KBM-7 (cell line): ENCODE data around the gene PCDH10.
A peak's percentile ranks its signal among the peaks of the same experiment; 100 is the strongest.

ENCODE experiments used
- DNase-seq: peaks from one replicate; pipeline ENCODE4 v3.0.0-alpha.2; 2015
- in situ Hi-C: fragments of 300-500 bp; cut with MboI; formaldehyde crosslinking; loops from 2 replicates; pipeline ENCODE4 v1.14.3; 2020; ENCODE audit warnings: low sequenced_read_pairs, low pct_unique_long_range_greater_than_20kb, mixed read lengths

The PCDH10 gene, protein sequence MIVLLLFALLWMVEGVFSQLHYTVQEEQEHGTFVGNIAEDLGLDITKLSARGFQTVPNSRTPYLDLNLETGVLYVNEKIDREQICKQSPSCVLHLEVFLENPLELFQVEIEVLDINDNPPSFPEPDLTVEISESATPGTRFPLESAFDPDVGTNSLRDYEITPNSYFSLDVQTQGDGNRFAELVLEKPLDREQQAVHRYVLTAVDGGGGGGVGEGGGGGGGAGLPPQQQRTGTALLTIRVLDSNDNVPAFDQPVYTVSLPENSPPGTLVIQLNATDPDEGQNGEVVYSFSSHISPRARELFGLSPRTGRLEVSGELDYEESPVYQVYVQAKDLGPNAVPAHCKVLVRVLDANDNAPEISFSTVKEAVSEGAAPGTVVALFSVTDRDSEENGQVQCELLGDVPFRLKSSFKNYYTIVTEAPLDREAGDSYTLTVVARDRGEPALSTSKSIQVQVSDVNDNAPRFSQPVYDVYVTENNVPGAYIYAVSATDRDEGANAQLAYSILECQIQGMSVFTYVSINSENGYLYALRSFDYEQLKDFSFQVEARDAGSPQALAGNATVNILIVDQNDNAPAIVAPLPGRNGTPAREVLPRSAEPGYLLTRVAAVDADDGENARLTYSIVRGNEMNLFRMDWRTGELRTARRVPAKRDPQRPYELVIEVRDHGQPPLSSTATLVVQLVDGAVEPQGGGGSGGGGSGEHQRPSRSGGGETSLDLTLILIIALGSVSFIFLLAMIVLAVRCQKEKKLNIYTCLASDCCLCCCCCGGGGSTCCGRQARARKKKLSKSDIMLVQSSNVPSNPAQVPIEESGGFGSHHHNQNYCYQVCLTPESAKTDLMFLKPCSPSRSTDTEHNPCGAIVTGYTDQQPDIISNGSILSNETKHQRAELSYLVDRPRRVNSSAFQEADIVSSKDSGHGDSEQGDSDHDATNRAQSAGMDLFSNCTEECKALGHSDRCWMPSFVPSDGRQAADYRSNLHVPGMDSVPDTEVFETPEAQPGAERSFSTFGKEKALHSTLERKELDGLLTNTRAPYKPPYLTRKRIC

GRCh38 chr4:133148690-133149363 is at the start of gene PCDH10:
Gene PCDH10 (plus strand): TSS chr4:133149294. CDS start chr4:133150141, 847 bp downstream.
- no peak for DNase-seq

DNA sequence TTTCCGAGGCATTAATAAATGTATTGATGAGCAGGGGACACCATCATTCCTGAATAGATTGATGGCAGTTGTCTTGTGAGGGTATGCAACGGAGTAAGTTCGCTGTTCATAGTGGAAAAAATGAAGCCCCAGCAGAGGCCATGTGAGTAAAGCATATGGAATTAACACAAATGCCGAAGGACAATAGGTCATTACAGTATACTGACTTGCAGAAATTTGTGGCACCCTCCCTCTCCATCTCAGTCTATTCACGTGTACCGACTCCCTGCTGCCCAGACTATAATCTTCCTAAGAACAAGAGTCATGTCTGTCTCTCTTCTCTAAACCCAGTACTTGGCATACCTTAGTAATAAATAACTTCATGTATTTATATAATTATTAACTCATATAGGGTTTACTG is 47.1 kb upstream of the PCDH10 start:
- in situ Hi-C loops: no loop called here
- DNase-seq: no peak

More at GRCh38 chr4:133148690-133149363, at the start of gene PCDH10:
- in situ Hi-C loops: no loop called here

DNA sequence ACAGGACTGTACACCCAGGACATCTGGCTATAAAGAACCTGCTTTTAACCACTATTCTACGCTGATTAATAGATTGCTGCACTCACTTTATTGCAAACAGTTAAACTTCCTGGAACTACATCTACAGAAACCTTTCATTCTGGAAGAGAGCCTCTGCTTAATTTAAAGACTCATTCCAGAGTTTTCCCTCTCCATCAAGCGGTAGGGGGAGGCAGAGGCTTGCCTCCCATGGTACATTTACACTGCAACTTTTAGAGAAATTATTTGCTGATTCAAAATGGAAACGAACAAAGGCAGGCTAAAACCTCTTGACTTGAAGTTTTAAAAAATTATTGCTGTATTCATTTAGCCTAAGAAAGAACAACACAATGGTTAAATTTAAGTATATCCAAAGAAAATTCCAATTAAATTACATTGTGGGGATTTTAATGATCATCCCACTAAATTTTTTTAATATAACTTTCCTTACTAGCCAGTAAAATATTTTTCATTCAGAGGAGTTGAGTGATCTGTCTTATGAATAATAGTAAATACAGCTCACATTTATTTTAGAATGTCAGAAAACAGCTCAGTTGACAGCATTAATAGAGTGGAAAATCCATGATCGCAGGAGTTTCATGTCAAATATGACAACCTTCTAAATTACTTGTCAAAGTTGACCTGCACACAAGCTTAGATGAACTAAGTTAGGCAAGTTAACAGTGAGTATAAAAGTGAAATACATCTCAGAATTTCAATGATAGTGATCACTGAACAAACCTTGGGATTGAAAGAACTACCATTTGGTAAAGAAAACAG is 46.3 kb upstream of the PCDH10 start:
- in situ Hi-C loops: no loop called here
- DNase-seq: no peak

DNA sequence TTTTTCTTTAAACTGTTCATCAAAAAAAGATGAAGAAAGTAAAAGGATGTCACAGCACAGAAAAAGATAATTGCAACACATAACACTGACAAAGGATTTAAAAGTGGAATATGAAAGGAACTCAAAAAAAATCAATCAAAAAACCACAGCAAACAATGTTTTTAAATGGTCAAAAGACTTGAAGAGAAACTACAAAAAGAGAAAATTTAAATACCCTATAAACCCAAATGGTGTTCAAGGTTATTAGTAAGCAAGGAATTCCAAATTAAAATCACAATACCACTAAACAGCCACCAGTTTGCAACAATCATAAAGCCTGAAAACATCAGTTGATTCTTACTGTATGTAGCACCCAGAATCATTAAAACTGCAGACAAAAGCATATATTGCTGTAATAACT is 36.5 kb upstream of the PCDH10 start:
- no peak for DNase-seq
- in situ Hi-C loops: no loop called here

GRCh38 chr4:133124746-133125145 is 24.3 kb upstream of the PCDH10 start:
- in situ Hi-C loops: no loop called here
- DNase-seq: no peak

GRCh38 chr4:133127500-133127899 is 21.6 kb upstream of the PCDH10 start:
- in situ Hi-C loops: no loop called here
- DNase-seq: no peak

DNA sequence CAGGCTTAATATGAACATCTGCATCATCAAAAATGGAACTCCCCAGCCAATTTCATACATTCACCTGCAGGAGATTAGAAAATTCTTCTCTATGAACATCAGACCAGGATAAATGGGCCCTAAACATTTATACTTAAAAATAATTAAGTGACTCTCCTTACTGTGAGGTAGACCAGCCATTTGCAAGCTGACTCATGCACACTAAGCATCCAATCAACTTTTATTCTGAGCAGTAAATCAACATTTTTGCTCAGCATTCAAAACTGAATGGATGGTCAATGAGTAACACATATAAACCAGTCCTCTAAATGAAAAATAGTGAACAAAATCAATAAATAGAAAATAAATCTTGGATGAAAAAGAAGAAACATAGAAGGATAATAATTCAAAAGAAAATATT is 19.9 kb upstream of the PCDH10 start:
- no peak for DNase-seq
- in situ Hi-C loops: no loop called here

DNA sequence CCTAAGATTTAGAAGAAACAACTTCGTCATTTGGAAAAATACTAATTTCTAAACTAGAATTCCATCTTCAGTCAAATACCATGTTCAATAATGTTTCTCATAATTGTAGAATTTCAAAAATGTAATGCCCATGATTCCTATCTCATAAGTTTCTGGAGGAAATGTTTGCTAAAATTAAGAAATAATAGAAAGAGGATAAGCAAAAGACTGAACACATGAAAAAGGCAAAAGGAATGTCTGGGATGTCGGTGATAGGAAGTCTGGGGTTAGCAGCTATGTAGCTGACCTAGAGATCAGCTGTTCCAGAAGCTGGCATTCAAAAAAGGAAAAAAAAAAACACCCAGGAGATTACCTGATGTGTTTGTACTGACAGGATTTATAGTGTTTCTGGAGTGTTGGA is 18.9 kb upstream of the PCDH10 start:
- DNase-seq: no peak
- in situ Hi-C loops: no loop called here

DNA sequence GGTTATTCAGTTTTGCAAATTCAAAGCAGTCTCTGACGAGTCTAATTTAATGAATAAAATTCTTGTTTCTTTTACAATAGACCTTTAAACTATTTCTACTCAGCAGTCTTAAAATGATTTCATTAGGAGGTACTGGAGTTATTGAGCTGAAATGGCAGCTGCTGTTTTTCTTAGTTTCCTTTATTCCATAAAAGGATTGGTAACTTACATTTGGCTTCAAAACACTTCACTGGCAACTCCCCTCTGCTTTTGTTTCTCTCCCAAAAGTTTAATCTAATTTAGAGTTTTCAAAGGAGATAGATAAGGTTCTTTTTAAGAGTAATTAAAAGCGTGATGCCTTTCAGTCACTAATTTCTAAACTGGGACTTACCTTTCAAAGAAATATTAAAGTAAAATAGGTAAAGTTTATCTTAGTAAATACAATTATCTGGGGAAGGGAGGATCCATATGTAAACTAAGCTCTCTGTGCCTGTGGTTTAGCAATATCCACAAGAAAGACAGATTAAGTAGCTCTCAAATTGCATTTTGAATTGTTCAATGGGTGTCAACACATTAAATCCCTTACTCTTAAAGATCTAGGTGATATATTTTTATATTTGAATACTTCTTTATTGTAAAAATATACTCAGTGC is 17.1 kb upstream of the PCDH10 start:
- no peak for DNase-seq
- in situ Hi-C loops: no loop called here

DNA sequence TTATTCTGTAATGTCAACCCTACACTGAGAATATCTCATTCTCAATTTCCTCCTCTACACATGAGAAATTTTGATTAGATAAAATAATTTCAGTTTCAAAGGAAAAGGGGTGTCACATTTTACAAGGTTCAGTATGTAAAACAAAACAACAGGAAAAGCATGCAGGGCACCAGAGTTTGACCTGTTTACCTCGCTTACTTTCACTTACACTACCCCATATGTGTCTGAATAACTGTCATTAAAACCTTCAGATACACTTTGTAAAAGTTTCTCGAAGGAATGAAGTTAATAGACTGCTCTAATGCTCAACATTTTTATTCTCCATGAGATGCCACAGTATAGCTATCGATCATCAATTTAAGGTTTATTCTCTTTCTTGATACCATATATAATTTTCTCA is 12.3 kb upstream of the PCDH10 start:
- no peak for DNase-seq
- in situ Hi-C loops: no loop called here

- in situ Hi-C loops: no loop called here
- no peak for DNase-seq
Observed at GRCh38 chr4:133137571-133137970, 11.5 kb upstream of the PCDH10 start.

GRCh38 chr4:133143775-133144430 is 5.2 kb upstream of the PCDH10 start:
- DNase-seq: peak; percentile 47
- in situ Hi-C loops: no loop called here

DNA sequence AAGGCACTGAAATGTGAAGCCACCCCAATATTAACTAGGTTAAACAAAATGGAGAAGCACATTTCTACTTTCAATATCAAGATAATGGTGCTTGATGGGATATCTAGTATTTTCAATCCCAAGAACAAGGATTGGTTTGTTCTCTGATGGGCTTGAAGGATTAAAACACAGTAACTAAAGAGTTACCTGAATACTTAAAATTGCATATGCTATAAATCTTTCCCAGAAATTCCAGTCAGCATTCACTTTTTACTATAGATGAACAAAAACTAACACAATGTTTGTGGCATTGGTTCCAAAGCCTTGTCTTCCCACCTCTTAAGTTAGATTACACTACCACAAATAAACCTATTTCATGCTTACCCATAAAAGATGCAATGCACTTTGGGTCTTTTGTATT is 3.9 kb upstream of the PCDH10 start:
- in situ Hi-C loops: no loop called here

GRCh38 chr4:133145758-133146573 is 3.1 kb upstream of the PCDH10 start:
- in situ Hi-C loops: no loop called here
- peak; percentile 52 for DNase-seq

More for the DNA sequence above, 3.9 kb upstream of the PCDH10 start:
- no peak for DNase-seq

GRCh38 chr4:133146574-133147241 is 2.4 kb upstream of the PCDH10 start:
- in situ Hi-C loops: no loop called here
- peak; percentile 72 for DNase-seq

GRCh38 chr4:133147286-133147821 is 1.7 kb upstream of the PCDH10 start:
- in situ Hi-C loops: no loop called here

More at GRCh38 chr4:133147286-133147821, 1.7 kb upstream of the PCDH10 start:
- no peak for DNase-seq
